Measurements from ENCODE around the gene SLAMF1. TPM values are rescaled to one million over a fixed set of nuclear protein-coding genes. Genes with fewer than 3 reads are reported as not detected.
"Not testable (repeated sequence)": the region's sequence is repeated elsewhere in the genome, so short reads cannot be mapped to it uniquely, and the experiment has no call there.

Gene SLAMF1, protein sequence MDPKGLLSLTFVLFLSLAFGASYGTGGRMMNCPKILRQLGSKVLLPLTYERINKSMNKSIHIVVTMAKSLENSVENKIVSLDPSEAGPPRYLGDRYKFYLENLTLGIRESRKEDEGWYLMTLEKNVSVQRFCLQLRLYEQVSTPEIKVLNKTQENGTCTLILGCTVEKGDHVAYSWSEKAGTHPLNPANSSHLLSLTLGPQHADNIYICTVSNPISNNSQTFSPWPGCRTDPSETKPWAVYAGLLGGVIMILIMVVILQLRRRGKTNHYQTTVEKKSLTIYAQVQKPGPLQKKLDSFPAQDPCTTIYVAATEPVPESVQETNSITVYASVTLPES
- 0.38 TPM in 1 of 2 replicates, not detected in the other for total RNA-seq (2014; rRNA removed)
- polyA plus RNA-seq (2012): 0.09 TPM

DNA sequence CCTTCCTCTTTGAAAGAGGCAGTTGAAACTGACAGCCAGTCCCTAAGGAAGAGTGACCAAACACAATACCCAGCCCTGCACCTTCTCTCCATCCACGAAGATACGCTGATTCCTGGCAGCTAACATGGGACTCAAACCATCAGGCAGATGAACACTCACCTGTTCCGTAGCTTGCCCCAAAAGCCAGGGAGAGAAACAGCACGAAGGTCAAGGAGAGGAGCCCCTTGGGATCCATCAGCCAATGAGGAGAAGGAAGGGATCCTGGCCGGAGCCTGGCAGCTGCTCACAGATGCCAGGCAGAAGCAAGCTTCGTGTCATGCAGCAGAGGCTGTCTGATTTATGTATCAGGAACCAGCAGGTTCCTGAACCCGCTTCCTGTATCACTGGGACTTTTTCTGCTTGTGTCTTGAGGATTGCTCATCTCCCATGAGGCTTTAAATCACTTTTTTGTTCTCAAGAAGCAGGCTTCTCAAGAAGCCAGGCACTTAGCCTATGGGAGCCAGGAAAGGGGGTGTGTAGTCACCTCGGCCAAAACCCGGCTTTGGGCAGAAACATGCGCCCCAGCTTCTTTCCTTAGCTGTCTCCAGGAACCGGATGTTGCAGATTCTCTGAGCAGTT, at the start of gene SLAMF1:
SLAMF1 (minus strand) TSS at position 334 of the 618 bp plus-strand sequence; CDS start at position 235, 99 bp downstream.
- DNase-seq (ENCODE audit: low read depth): peak; percentile 86

DNA sequence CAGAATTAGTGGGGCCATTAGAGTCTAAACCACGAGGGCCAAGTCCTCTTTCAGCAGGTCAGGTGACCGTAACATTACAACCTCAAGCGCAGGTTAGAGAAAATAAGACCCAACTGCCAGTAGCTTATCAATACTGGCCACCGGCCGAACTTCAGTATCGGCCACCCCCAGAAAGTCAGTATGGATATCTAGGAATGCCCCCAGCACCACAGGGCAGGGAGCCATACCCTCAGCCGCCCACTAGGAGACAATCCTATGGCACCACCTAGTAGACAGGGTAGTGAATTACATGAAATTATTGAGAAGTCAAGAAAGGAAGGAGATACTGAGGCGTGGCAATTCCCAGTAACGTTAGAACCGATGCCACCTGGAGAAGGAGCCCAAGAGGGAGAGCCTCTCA, 45.5 kb upstream of the SLAMF1 start:
- not testable (repeated sequence) for DNase-seq (ENCODE audit: low read depth)

GRCh38 chr1:160685266-160685665, 38.4 kb upstream of the SLAMF1 start:
- no peak for DNase-seq (ENCODE audit: low read depth)

GRCh38 chr1:160682983-160683865, 36.4 kb upstream of the SLAMF1 start:
- no peak for DNase-seq (ENCODE audit: low read depth)

- DNase-seq (ENCODE audit: low read depth): no peak
Measured at GRCh38 chr1:160681891-160682140, 35.0 kb upstream of the SLAMF1 start.

- peak; percentile 45 for DNase-seq (ENCODE audit: low read depth)
Measured at GRCh38 chr1:160681066-160681890, 34.4 kb upstream of the SLAMF1 start.

- no peak for DNase-seq (ENCODE audit: low read depth)
Measured at GRCh38 chr1:160680399-160680798, 33.6 kb upstream of the SLAMF1 start.

DNA sequence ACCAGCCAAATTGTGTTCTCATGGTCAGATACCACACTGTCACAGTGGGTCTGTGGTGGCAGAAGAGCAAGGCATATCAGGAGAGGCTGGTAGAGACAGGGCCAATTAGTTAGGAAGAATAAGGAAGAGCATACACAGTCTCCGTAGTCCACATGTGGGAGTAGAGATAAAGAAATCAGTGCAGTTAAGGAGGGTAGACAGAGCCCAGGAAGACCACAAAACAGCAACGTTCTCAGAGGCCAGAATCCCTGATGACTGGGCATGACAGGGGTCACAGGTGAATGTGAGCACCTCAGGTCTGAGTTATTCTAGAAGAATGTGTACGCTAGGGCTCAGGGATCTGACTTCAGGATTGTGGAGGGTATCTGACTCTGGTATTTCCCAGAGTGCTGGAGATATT, 33.0 kb upstream of the SLAMF1 start:
- no peak for DNase-seq (ENCODE audit: low read depth)

DNA sequence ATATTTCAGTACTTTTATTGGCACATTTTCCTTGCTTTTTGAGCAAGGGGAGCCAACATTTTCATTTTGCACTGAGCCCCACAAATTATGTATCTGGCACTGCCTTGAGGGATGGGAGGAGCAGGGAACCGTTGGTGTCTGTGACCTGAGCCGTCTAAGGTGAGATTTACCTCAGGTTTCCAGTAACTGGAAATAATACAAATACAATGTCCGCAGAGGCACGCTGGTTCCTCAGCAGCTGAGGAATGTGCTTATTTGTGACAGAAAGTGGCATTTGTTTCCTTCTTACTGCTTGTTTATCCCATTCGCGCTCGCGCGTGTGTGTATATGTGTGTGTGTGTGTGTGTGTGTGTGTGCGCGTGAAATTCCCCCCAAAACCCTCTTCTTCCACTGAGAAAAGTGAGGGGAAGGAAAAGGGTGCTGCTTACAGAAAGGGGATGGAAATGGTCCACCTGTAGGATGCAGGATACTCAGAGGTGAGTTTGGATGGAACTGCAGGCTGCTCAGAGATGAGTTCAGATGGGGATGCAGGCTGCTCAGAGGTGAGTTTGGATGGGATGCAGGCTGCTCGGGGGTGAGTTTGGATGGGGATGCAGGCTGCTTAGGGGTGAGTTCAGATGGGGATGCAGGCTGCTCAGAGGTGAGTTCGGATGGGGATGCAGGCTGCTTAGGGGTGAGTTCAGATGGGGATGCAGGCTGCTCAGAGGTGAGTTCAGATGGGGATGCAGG, 30.2 kb upstream of the SLAMF1 start:
- DNase-seq (ENCODE audit: low read depth): no peak

DNA sequence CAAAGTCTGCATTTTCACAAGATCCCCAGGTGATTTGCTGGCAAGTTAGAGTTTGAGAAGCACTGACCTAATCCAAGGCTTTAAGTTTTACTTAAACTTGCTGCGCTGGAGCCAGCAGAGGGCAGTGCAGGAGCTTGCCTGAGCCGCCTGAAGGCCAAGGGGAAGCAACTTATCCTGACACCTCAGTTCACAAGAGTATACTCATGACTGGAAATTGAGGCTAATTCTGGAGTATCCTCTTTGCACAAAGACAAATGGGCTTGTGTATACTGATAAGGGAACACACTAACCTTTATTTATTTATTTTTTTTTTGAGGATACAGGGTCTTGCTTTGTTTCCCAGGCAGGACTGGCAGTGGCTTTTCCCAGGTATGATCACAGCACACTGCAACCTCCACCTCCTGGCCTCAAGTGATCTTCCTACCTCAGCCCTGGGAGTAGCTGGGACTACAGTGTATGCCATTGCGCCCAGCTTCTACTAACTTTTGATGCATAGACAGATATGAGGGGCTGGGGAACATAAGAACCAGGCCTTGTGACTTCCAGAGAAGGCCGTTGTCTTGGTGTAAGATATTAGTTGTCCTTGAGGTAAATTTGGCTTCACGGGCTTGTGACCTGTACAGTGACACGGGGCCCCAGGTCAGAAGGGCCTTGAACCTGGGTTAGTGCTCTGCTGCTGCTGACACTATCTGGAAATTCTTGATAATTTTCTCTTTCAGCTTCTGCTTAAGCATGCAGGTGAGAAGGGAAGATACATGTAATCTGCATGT, 29.0 kb upstream of the SLAMF1 start:
- peak; percentile 37 for DNase-seq (ENCODE audit: low read depth)

DNA sequence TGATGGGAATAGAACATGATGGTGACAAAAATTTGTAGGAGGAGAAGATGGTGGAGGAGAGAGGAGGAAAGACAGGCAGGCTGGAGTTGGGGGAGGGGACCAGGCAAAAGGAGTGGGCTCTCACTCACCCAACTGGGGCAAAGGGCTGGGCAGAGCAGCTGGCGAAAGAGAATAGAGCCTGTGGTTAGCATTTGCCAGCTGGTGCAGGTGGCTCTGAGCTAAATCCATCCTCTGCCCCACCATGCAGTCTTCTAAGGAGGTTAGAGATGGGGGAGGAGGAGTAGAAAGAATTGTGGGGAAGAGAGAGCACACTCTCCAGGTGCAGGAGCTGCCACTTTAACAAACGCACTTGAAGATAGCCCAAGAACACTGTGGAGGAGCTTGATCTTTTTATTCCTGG, 27.6 kb upstream of the SLAMF1 start:
- no peak for DNase-seq (ENCODE audit: low read depth)

GRCh38 chr1:160672789-160673695, 26.2 kb upstream of the SLAMF1 start:
- no peak for DNase-seq (ENCODE audit: low read depth)

DNA sequence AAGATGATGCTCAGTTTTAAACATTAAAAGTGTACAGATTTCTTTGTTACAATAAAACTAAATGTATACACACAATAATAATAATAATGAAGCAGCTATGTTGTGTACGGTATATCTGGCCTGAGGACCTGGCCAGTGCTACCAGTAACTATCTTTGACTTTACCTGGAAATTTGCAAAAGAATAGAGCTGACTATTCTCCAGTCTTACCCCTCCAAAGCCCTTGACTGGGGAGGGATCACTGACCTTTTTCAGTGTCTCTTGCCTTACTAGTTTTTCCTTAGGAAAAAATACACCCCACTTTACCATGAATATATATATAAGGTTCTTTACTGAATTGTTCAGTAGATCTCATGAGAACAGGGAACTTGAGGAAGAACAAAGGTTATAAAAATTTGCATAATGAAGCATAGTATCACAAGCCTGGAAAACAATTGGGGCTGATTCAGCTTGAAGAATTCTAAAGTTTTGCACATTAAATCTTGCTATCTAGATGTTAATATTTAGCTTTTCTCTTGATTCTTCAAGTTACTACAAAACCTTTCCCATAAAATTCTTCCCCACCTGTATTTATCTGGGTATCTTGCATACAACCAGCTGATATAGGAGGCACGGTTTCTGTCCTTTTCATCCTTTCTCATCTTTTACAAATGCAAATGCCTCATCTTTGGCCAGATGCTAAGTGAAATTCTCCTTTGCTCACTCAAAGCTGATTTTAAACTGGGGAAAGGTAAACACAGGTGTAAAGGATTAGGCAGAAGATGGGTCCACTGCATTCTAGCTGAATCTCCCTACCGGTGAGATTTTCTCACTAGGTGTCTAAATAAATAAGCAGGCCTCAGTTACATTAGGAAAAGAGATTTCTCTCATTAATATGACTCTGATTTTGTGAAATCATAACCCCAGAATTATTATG, 25.0 kb upstream of the SLAMF1 start:
- DNase-seq (ENCODE audit: low read depth): no peak

GRCh38 chr1:160670701-160671100, 23.9 kb upstream of the SLAMF1 start:
- no peak for DNase-seq (ENCODE audit: low read depth)

GRCh38 chr1:160669802-160670201, 23.0 kb upstream of the SLAMF1 start:
- no peak for DNase-seq (ENCODE audit: low read depth)

DNA sequence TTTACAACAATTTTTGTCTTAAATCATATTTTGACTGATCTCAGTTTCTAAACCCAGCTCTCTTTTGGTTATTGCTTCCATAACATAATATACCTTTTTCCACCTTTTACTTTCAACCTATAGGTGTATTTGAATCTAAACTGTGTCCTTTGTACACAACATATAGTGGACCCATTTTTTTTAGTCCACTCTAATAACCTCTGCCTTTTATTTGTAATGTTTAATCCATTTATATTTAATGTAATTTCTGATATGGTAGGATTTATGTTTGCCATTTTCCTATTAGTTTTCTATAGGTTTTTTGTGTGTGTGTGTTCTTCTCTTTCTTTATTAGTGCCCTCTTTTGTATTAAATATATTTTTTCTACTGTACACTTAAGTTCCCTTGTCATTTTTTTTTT, 22.4 kb upstream of the SLAMF1 start:
- no peak for DNase-seq (ENCODE audit: low read depth)

- DNase-seq (ENCODE audit: low read depth): no peak
Measured at GRCh38 chr1:160667896-160668295, 21.1 kb upstream of the SLAMF1 start.

DNA sequence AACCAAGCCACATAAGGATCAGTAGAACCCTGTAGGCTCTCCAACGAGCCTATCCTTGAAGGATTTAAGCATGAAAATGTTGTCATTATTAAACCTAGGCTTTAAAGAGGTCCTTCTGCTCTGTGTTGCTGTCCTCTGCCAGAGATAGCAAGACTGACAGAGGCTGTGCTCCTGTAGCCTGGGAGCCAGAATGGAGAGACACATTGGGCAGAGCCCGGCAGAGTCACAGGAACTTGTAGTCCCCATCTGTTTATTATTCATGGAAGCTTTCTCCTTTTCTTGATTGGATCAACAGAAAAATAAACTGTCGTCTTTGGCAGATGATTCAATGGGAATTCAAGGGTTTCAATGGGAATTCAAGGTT, 19.2 kb upstream of the SLAMF1 start:
- DNase-seq (ENCODE audit: low read depth): no peak

Data from LHCN-M2 (cell line).